ENCODE measurements around the gene ATXN7L1. TPM values are rescaled to one million over a fixed set of nuclear protein-coding genes. Genes with fewer than 3 reads are reported as not detected.

Gene ATXN7L1
- total and polyA plus RNA-seq, 2 of the 13 experiments (the other 11 are each of a cell fraction or from before 2014, with no cell fraction given): 4.1 to 7.8 TPM

DNA sequence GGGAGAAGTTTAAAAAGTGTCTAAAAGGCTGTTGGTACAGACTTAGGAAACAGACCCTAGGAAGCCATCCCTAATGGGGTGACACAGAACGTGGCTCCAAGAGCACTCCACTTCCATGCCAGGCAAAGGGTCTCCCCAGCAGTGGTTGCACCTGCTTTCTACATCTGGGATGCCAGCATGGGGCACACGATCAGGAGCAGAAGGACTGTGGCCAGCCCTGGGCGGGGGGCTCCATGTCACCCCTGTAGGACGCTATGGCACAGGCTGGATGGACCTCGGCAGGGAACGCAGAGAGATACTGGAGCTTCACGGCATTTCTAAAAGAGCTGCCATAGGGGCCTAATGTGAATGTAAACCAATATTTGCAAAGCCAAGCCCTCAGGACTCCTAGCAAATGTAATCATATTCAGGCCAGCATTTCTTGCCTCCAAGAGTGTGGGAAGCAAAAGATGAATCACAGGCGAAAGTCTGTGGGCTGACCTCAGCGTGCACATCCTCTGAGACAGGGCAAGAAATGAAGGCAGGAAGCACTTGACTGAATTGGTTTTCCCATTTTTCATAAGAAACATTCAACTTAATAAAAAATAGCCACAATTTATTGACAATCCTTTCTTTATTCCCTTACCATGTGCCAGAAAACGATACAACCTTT is 93.9 kb downstream of the ATXN7L1 start (continued):
- TF ChIP-seq USF2 (IDR thresholded peaks at IDR 0.05; ENCODE audit: low read depth, low read length): no peak
- TF ChIP-seq USF2 (CRISPR knock-in tag; IDR thresholded peaks at IDR 0.05; ENCODE audit: borderline replicate concordance): no peak
- no peak for TF ChIP-seq DR1 (CRISPR knock-in tag; IDR thresholded peaks at IDR 0.05)
- no peak for TF ChIP-seq ZNF747 (CRISPR knock-in tag; IDR thresholded peaks at IDR 0.05; ENCODE audit: borderline replicate concordance)

DNA sequence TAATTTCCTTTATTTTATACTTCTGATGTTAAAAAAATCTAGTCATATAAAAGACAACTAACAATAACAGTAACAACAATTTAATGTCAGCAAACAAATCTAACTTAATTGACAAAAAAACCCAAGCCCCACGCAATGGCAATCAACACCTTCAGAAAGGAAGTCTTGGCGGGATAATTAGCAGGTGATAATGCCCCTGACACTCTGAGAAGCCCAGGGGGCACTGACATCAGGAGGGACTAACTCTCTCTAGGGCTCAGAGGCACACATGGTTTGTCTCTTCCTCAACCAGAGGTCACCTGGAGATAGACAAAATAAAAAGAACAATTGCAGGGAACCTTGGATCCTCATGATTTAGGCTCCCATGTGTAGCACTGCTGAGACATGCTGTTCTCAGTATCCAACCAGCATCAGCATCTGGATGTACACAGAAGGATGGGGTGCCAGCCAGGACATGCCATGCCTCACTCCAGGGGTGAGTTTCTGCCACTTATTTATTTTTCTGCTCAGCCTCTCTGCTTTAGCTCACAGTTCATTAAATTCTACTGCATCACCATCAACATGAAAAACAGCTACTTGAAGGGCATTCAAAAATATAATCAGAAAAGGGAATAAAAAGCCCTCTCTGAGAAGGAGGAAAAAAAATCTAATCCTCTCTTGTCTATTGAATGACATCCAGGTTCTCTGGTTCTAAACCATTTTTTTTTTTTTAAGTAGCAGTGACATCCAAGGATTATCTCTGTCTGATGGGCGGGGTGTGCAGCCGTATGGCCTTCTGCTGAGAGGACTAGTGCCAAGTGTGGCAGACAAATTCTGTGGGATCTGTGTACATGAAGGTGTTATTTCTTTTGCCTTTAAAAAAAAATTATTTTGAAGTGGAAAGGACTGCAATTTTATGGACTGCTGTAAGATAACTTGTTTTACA is 96.3 kb downstream of the ATXN7L1 start:
- H4K20me1 ChIP-seq (ENCODE audit: insufficient read depth, low read length): no peaks in the 10 kb centered on the region
- FAIRE-seq: no peak
- ATAC-seq: no peak
- no peaks in the 10 kb centered on the region for H3K9me3 ChIP-seq (ENCODE audit: low read length)
- H3K4me1 ChIP-seq (ENCODE audit: insufficient read depth, low read length): peaks cover 14% of the 10 kb centered on the region
- no peaks in the 10 kb centered on the region for H3K79me2 ChIP-seq (ENCODE audit: insufficient read depth, low read length)
- POLR2A ChIA-PET: no interaction called here
- H3K4me3 ChIP-seq (replicated peaks in 1 of 3; ENCODE audit: insufficient read depth in 1 of 3, low read depth in 2 of 3, low read length in 3 of 3): no peak overlapping the region
- 93% methylated on average over 4 of the region's 4 CpGs for WGBS (ENCODE audit: low lambda C conversion rate)
- DNase-seq (ENCODE audit: low spot score): no peak
- in situ Hi-C loops (cut with HindIII; ENCODE audit: extremely low pct_ligation_motif_present, low pct_unique_long_range_greater_than_20kb): no loop called here
- H3K9ac ChIP-seq (ENCODE audit: insufficient read depth, low read depth, low read length): no peak overlapping the region
- H3K27me3 ChIP-seq (ENCODE audit: control insufficient read depth in 1 of 2, insufficient read depth in 2 of 2, low read length in 2 of 2): no peaks in the 10 kb centered on the region
- H3K4me2 ChIP-seq (ENCODE audit: low read depth, low read length): no peak overlapping the region
- no peak overlapping the region for H3K27ac ChIP-seq (ENCODE audit: extremely low read length, insufficient read depth, low read length)
- H3K36me3 ChIP-seq (replicated peaks in 1 of 2; ENCODE audit: control insufficient read depth in 1 of 2, insufficient read depth in 2 of 2, low read length in 2 of 2): 0 out of 5 replicates have a peak, but pooled peaks cover 0 to 6% of the 10 kb centered on the region in 2 experiments
- CTCF ChIA-PET (ENCODE audit: low intra/inter-chr PET ratio, low total read pairs): no interaction called here
- H2AFZ ChIP-seq (ENCODE audit: low read length): no peak overlapping the region
- BruUV-seq (replicated peaks): no TSS peak
- intact Hi-C loops (cut with micrococcal nuclease; ENCODE audit: unreplicated experiment): no loop called here
- no peak for TF ChIP-seq ZNF503 (CRISPR knock-in tag; IDR thresholded peaks at IDR 0.05)
- no peak for TF ChIP-seq PLRG1 (conservative IDR thresholded peaks at IDR 0.05)
- no peak for TF ChIP-seq NR2F2 (IDR thresholded peaks at IDR 0.05; ENCODE audit: borderline replicate concordance, low read depth)
- TF ChIP-seq FOXC1 (CRISPR knock-in tag; IDR thresholded peaks at IDR 0.05; ENCODE audit: borderline replicate concordance): no peak
- no peak for TF ChIP-seq ZNF282 (IDR thresholded peaks at IDR 0.05; ENCODE audit: partially characterized antibody)
